ENCODE data around the gene FAM169A.
"Not testable (repeated sequence)": the region's sequence is repeated elsewhere in the genome, so short reads cannot be mapped to it uniquely, and the experiment has no call there.

Gene FAM169A

GRCh38 chr5:74856975-74857374 is 9.2 kb downstream of the FAM169A start:
- Mint-ChIP-seq H3K36me3 (peaks cover 7 to 15% of the 10 kb centered on the region in 2 donors), H3K4me1 (peaks cover 13 to 15% of the 10 kb centered on the region in 2 donors), H3K9me3 (peaks cover 8 to 10% of the 10 kb centered on the region in 2 donors)
- not testable (repeated sequence) for DNase-seq; ATAC-seq (replicated peaks); H3K4me3 Mint-ChIP-seq; H3K27me3 Mint-ChIP-seq; H3K27ac Mint-ChIP-seq

GRCh38 chr5:74853256-74853655 is 12.9 kb downstream of the FAM169A start:
- ATAC-seq (replicated peaks) = no peak
- Mint-ChIP-seq H3K4me3 (no peak overlapping the region), H3K9me3 (peaks cover 8 to 10% of the 10 kb centered on the region in 2 donors), H3K36me3 (peaks cover 7 to 15% of the 10 kb centered on the region in 2 donors), H3K27ac (no peak overlapping the region), H3K4me1 (peaks cover 11 to 16% of the 10 kb centered on the region in 2 donors), H3K27me3 (no peaks in the 10 kb centered on the region)
- no peak for DNase-seq

- peak overlapping the region; percentile 80 to 83 for H3K4me3 Mint-ChIP-seq
- H3K4me1 Mint-ChIP-seq = peaks cover 11 to 16% of the 10 kb centered on the region in 2 donors
- ATAC-seq (replicated peaks) (peak; percentile 23), DNase-seq (no peak)
- H3K27me3 Mint-ChIP-seq = no peaks in the 10 kb centered on the region
- peaks cover 7 to 10% of the 10 kb centered on the region in 2 donors for H3K36me3 Mint-ChIP-seq
- peaks cover 8 to 10% of the 10 kb centered on the region in 2 donors for H3K9me3 Mint-ChIP-seq
- H3K27ac Mint-ChIP-seq = peak overlapping the region; percentile 88
Measured at GRCh38 chr5:74851684-74852353, 14.4 kb downstream of the FAM169A start.

- H3K27ac Mint-ChIP-seq = no peak overlapping the region
- H3K36me3 Mint-ChIP-seq = peaks cover 4 to 8% of the 10 kb centered on the region in 2 donors
- ATAC-seq (replicated peaks) (peak in 1 of 2 donors; percentile 57), DNase-seq (no peak)
- no peaks in the 10 kb centered on the region for H3K27me3 Mint-ChIP-seq
- H3K4me3 Mint-ChIP-seq = peak overlapping the region; percentile 37 to 52
- peaks cover 11 to 16% of the 10 kb centered on the region in 2 donors for H3K4me1 Mint-ChIP-seq
- H3K9me3 Mint-ChIP-seq = peaks cover 8% of the 10 kb centered on the region in 2 donors
Measured at GRCh38 chr5:74850789-74851425, 15.3 kb downstream of the FAM169A start.

GRCh38 chr5:74850030-74850429 is 16.2 kb downstream of the FAM169A start:
- H3K27ac Mint-ChIP-seq = no peak overlapping the region
- ATAC-seq (replicated peaks) (no peak), DNase-seq (no peak)
- no peak overlapping the region for H3K4me3 Mint-ChIP-seq
- H3K9me3 Mint-ChIP-seq = peaks cover 2 to 3% of the 10 kb centered on the region in 2 donors
- H3K36me3 Mint-ChIP-seq = peaks cover 0 to 4% of the 10 kb centered on the region in 2 donors
- H3K4me1 Mint-ChIP-seq = peaks cover 11 to 16% of the 10 kb centered on the region in 2 donors
- no peaks in the 10 kb centered on the region for H3K27me3 Mint-ChIP-seq

GRCh38 chr5:74848553-74849025 is 17.6 kb downstream of the FAM169A start:
- no peak for ATAC-seq (replicated peaks)
- H3K36me3 Mint-ChIP-seq = peaks cover 0 to 2% of the 10 kb centered on the region in 2 donors
- H3K9me3 Mint-ChIP-seq = no peaks in the 10 kb centered on the region
- H3K4me1 Mint-ChIP-seq = peaks cover 11 to 24% of the 10 kb centered on the region in 2 donors
- H3K27me3 Mint-ChIP-seq = no peaks in the 10 kb centered on the region
- no peak overlapping the region for H3K27ac Mint-ChIP-seq
- DNase-seq = no peak
- no peak overlapping the region for H3K4me3 Mint-ChIP-seq

GRCh38 chr5:74839229-74839628 is 27.0 kb downstream of the FAM169A start:
- DNase-seq (peak; percentile 8), ATAC-seq (replicated peaks) (peak; percentile 61 to 69)
- peaks cover 2 to 21% of the 10 kb centered on the region in 2 donors for H3K4me1 Mint-ChIP-seq
- no peak overlapping the region for H3K4me3 Mint-ChIP-seq
- no peak overlapping the region for H3K27ac Mint-ChIP-seq
- H3K9me3 Mint-ChIP-seq = peaks cover 0 to 1% of the 10 kb centered on the region in 2 donors
- no peaks in the 10 kb centered on the region for H3K27me3 Mint-ChIP-seq
- H3K36me3 Mint-ChIP-seq = peaks cover 20 to 27% of the 10 kb centered on the region in 2 donors

GRCh38 chr5:74838262-74838661 is 27.9 kb downstream of the FAM169A start:
- H3K9me3 Mint-ChIP-seq = peaks cover 0 to 1% of the 10 kb centered on the region in 2 donors
- peaks cover 2 to 13% of the 10 kb centered on the region in 2 donors for H3K4me1 Mint-ChIP-seq
- H3K36me3 Mint-ChIP-seq = peaks cover 18 to 27% of the 10 kb centered on the region in 2 donors
- no peak overlapping the region for H3K4me3 Mint-ChIP-seq
- DNase-seq (no peak), ATAC-seq (replicated peaks) (no peak)
- no peak overlapping the region for H3K27ac Mint-ChIP-seq
- no peaks in the 10 kb centered on the region for H3K27me3 Mint-ChIP-seq

GRCh38 chr5:74837115-74837514 is 29.1 kb downstream of the FAM169A start:
- Mint-ChIP-seq H3K4me1 (peaks cover 2 to 13% of the 10 kb centered on the region in 2 donors), H3K27me3 (no peaks in the 10 kb centered on the region), H3K36me3 (peaks cover 18 to 27% of the 10 kb centered on the region in 2 donors), H3K4me3 (no peak overlapping the region), H3K27ac (no peak overlapping the region), H3K9me3 (peaks cover 0 to 1% of the 10 kb centered on the region in 2 donors)
- ATAC-seq (replicated peaks) (no peak), DNase-seq (no peak)

GRCh38 chr5:74833537-74834266 is 32.5 kb downstream of the FAM169A start:
- Mint-ChIP-seq H3K4me1 (peaks cover 2 to 13% of the 10 kb centered on the region in 2 donors), H3K36me3 (peaks cover 21 to 22% of the 10 kb centered on the region in 2 donors), H3K27ac (no peak overlapping the region), H3K27me3 (no peaks in the 10 kb centered on the region), H3K4me3 (no peak overlapping the region), H3K9me3 (no peaks in the 10 kb centered on the region)
- no peak for DNase-seq
- ATAC-seq (replicated peaks) = no peak

- Mint-ChIP-seq H3K4me3 (no peak overlapping the region), H3K9me3 (no peaks in the 10 kb centered on the region), H3K27me3 (no peaks in the 10 kb centered on the region), H3K4me1 (no peaks in the 10 kb centered on the region), H3K27ac (no peak overlapping the region), H3K36me3 (peaks cover 5 to 10% of the 10 kb centered on the region in 2 donors)
- no peak for DNase-seq
- no peak for ATAC-seq (replicated peaks)
Measured at GRCh38 chr5:74829413-74829812, 36.8 kb downstream of the FAM169A start.

- no peak for ATAC-seq (replicated peaks)
- H3K9me3 Mint-ChIP-seq = no peaks in the 10 kb centered on the region
- H3K27ac Mint-ChIP-seq = no peak overlapping the region
- no peak for DNase-seq
- H3K27me3 Mint-ChIP-seq = no peaks in the 10 kb centered on the region
- peaks cover 0 to 2% of the 10 kb centered on the region in 2 donors for H3K36me3 Mint-ChIP-seq
- no peak overlapping the region for H3K4me3 Mint-ChIP-seq
- peaks cover 0 to 1% of the 10 kb centered on the region in 2 donors for H3K4me1 Mint-ChIP-seq
Measured at GRCh38 chr5:74822288-74822687, 43.9 kb downstream of the FAM169A start.

- Mint-ChIP-seq H3K27ac (no peak overlapping the region), H3K4me1 (peaks cover 1 to 8% of the 10 kb centered on the region in 2 donors), H3K36me3 (peaks cover 7 to 9% of the 10 kb centered on the region in 2 donors), H3K4me3 (no peak overlapping the region), H3K27me3 (no peaks in the 10 kb centered on the region), H3K9me3 (no peaks in the 10 kb centered on the region)
- DNase-seq (no peak), ATAC-seq (replicated peaks) (no peak)
Measured at GRCh38 chr5:74816875-74817274, 49.3 kb downstream of the FAM169A start.

- Mint-ChIP-seq H3K4me3 (no peak overlapping the region), H3K36me3 (peaks cover 10 to 12% of the 10 kb centered on the region in 2 donors), H3K9me3 (no peaks in the 10 kb centered on the region), H3K4me1 (no peaks in the 10 kb centered on the region), H3K27ac (no peak overlapping the region), H3K27me3 (no peaks in the 10 kb centered on the region)
- no peak for DNase-seq
- no peak for ATAC-seq (replicated peaks)
Measured at GRCh38 chr5:74810915-74811314, 55.3 kb downstream of the FAM169A start.

All from stimulated activated naive B cell treated with anti-CD40 and anti-IgM and Interleukin-4, amounts not matched to agents 10 μg/mL and 1 μg/mL and 100 μg/mL, for 72 hours (primary cell).